Stimulated activated CD8-positive, alpha-beta memory T cell treated with anti-CD3 and anti-CD28 coated beads, Interleukin-4, amount 100 ng/mL, for 1 hour (primary cell): ENCODE measurements around the gene ANTXR1.

Experiments used
- DNase-seq, 2 donors: peaks; one replicate each; pipeline ENCODE4 v3.0.0-alpha.2; 2020; ENCODE audit warnings: low read depth in 2 of 2, low spot score in 1 of 2

The ANTXR1 gene

DNA sequence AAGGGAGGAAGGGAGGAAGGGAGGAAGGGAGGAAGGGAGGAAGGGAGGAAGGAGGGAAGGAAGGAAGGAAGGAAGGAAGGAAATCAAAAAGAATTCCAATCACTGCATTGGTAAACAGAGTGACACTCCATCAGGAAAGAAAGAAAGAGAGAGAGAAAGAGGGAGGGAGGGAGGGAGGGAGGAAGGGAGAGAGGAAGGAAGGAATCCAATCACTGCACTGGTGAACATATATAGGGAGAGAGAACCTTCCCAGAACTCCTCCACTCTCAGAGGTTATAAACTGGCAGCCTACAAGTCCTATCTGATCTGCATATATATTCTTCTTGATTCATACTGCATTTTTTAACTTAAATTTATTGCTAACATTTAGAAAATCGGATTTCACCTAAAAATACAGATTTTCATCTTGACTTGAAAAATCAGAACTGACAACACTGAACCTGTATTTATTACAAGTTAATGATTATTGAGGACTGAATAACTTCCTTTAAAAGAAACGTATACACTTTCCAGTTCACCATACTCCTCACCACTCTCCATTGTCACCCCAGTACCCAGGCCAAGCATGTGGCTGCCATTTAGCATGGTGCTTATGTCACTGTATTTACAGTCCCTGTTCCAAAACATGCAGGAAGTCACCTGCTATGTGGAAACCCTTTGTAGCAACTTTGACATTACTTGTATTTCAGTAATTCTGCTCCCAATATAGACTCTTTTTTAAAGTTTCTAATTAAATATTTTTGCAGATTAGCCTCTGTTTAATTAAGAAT is 83.5 kb downstream of the ANTXR1 start:
- DNase-seq, result no peak

DNA sequence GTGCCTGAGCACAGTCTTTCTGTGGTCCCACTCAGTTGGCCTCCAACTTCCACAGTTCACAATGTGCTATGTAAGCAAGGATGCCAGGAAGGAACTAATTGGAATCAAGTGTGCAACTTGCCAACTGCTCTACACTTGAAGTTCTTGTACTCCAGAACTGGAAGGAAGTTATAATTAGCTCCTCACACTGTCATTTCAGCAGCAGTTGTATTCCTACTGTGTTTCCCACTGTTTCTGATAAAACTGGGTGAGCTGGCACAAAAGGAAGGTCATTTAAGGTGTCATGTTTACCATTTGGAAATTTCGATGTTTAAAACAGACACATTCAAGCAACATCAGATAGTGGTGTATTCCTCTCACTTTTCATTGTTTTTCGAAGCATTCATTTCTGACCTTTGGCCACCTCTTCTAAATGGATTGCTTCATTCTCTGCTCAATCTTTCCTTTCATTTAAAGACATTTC is 84.2 kb downstream of the ANTXR1 start:
- DNase-seq, result no peak

GRCh38 chr2:69097891-69098655 is 85.1 kb downstream of the ANTXR1 start:
- DNase-seq, result no peak

GRCh38 chr2:69099541-69099940 is 86.6 kb downstream of the ANTXR1 start:
- no peak for DNase-seq

GRCh38 chr2:69100220-69100723 is 87.3 kb downstream of the ANTXR1 start:
- DNase-seq, result no peak

GRCh38 chr2:69102041-69102593 is 89.1 kb downstream of the ANTXR1 start:
- DNase-seq, result no peak

- DNase-seq, result no peak
Observed at GRCh38 chr2:69103419-69103818, 90.4 kb downstream of the ANTXR1 start.

DNA sequence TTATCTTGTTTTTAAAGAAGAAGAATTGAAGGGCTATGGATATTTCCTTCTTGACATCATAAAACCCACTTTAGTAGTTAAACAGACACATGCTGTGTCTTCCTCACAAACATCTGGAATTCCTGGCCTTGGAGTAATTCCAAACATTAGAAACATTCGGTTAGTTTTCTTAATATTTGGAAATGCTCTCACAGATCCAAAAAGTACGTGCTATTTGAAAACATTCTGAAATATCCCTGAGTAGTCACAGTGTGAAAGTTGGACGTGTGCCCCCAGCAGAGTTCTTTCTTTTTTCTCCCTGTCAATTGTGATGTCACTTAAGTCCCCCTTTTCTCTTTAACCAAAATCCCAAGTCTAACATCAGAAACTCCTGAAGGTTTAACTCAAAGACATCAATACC is 91.3 kb downstream of the ANTXR1 start:
- no peak for DNase-seq

DNA sequence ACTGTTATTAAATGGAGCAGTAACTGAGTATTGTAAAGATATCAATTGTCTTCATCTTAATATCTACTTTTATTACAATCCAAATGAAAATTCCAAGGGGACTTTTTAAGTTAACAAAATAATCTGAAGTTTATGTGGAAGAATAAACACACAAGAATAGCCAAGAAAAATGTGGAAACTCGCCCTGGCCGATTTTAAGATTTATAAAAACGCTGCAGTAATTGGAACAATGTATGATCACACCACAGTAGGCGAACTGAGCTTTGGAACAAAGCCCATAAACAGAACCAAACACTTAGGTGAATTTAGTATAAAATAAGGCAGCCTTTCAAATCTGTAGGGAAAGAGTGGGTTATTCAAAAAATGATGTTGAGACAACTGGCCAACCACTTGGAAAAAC is 96.3 kb downstream of the ANTXR1 start:
- no peak for DNase-seq

- DNase-seq, result no peak
Observed at GRCh38 chr2:69111076-69111475, 98.1 kb downstream of the ANTXR1 start.

DNA sequence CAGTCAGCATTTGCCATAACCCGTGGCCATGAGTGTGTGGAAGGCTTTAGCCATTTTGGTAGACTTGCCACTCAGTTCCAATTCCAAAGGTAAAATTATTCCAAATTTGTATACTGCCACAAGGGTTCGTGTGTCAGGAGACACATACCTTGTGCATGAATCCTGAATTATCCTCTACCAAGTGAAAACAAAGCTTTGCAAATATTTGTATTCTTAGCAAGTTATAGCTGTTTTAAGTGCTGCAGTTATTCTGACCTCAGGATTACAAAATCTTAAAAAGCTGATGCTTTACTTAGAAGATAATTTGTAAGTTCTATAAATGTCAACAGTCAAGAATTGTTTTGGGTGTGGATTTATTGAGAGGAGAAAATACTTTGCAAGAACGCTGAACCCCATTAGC is 100.6 kb downstream of the ANTXR1 start:
- DNase-seq, result no peak

- DNase-seq, result no peak
Observed at GRCh38 chr2:69114534-69114933, 101.6 kb downstream of the ANTXR1 start.

- DNase-seq, result no peak
Observed at GRCh38 chr2:69116438-69116837, 103.5 kb downstream of the ANTXR1 start.

DNA sequence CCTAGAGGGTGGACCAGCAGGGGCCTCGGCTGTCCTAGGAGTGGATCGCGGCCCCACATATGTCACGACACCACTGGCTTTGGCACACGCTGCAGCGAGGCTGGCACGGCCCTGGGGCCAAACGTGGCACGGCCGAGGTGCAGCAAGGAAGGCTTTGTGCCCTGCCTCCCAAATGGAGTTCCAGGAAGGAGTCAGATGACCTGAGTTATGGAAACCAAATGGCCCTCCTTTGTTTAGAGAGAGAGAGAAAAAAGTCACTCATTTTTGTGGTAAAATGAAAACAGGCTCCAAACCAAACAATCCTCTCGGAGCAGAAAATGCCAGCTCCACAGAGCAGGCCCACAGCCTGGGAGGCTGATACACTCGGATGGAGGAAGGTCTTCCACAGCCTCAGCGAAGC is 105.6 kb downstream of the ANTXR1 start:
- no peak for DNase-seq

DNA sequence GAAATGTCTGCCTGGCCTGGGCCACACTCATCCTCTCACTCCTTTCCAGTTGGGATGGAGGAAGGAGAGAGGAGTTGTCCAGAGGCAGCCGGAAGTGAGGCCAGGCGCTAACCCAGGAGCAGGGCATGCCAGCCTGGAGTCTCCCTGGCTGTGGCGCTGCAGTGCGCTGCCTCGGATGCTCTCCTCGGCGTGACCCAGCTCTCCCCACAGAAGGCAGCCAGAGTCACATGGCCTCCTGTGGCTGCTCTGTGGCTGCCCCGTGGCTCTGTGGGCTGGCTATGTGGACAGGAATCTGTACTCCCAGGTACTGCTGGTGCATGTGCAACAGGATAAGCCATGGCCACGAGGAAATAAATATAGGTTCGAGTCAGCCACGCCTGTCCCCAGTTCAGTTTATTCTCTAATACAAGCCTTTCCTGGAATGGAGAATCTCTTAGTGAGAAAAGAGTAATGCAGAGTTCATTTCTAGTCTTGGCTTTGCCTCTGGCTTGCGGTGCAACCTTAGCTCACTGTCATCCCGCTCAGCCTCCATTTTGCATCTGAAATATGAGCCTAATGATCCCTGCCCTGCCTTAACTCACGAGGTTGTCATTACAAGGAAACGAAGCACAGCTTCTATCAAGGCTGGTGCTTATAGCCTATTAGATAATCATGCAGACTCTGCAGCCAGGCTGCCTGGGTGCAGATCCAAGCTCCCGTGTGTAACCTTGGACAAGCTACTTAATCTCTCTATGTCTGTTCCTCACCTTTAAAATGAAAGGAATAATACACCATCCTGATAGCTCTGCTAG is 106.3 kb downstream of the ANTXR1 start:
- DNase-seq, result no peak

DNA sequence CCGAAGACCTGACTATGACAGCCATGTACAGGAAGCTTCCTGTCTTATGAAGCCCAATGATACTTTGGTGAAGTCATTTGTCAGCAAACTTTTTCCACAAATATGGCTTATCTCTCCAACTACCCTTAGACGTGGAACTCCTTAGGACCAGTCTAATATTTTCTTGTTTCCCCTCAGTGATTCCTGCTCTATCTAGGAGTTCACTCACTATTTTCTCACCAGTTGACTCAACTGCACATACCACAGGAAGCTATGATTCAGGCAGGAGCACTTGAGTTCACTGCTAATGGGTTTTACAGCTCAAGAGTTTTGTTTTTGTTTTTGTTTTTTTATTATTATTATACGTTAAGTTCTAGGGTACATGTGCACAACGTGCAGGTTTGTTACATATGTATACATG is 109.3 kb downstream of the ANTXR1 start:
- no peak for DNase-seq

DNA sequence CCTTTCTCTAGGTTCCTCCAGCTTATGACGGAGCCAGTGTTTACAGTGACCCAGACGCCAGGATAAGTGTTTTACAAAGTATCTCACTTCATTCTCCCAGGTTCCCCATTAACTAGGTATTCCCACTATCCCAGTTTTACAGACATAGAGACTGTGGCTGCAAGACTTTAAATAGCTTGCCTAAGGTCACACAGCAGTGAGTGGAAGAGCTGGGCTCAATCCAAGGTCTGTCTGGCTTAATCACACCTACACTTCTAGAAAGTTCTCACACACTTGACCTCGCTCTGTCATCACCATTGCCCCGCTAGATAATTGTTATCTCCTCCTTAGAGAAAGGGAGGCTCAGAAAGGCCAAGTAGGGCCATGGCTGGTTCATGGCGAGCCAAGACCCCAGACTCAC is 110.2 kb downstream of the ANTXR1 start:
- DNase-seq, result no peak

DNA sequence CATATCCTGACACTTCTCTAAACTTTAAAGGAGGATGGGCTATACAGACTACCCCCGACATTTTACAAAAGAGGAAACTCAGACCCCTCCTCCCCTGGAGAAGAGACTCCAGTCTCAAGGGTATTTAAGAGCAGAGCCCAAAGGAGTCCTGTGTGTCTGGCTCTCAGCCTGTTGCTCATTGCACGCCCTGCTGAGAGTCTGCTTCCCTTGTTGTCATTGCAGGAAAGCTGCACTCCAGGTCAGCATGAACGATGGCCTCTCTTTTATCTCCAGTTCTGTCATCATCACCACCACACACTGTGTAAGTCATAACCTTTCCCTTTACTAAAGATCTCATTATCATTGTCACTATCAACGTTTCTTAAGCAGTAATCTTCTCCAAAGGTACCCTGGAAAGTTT is 111.4 kb downstream of the ANTXR1 start:
- DNase-seq, result no peak

- DNase-seq, result no peak
Observed at GRCh38 chr2:69125816-69126215, 112.8 kb downstream of the ANTXR1 start.

- DNase-seq, result no peak
Observed at GRCh38 chr2:69126341-69126740, 113.4 kb downstream of the ANTXR1 start.

DNA sequence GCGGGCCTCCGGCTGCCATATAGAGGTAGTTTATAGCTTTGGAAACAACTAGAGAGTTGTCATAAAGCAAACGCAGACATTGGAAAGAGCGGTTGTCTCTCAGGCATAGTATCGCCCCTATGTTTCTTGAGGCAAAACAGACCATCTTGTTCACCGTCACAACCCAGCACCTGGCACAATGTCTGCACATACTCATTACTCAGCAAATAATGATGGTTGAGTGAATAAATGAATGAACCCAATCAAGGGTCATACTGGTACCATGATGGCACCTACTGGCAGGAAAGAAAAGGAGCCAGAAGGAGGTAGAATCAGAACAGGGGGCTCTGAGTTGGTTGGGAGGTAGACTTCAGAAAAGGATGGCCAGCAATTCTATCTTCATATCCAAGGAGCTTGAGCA is 118.5 kb downstream of the ANTXR1 start:
- DNase-seq, result no peak
